Stimulated activated CD4-positive, alpha-beta T cell treated with anti-CD3 and anti-CD28 coated beads, Interleukin-12 subunit alpha, Interleukin-12 subunit beta, amount 100 ng/mL, for 24 hours (primary cell): ENCODE results near the gene RGS9BP.
"Not testable (repeated sequence)": the region's sequence is repeated elsewhere in the genome, so short reads cannot be mapped to it uniquely, and the experiment has no call there.

Experiments
- DNase-seq, 2 experiments: peaks; one replicate each; pipeline ENCODE4 v3.0.0-alpha.2; 2020; ENCODE audit warnings: low read depth in 2 of 2

The RGS9BP gene

DNA sequence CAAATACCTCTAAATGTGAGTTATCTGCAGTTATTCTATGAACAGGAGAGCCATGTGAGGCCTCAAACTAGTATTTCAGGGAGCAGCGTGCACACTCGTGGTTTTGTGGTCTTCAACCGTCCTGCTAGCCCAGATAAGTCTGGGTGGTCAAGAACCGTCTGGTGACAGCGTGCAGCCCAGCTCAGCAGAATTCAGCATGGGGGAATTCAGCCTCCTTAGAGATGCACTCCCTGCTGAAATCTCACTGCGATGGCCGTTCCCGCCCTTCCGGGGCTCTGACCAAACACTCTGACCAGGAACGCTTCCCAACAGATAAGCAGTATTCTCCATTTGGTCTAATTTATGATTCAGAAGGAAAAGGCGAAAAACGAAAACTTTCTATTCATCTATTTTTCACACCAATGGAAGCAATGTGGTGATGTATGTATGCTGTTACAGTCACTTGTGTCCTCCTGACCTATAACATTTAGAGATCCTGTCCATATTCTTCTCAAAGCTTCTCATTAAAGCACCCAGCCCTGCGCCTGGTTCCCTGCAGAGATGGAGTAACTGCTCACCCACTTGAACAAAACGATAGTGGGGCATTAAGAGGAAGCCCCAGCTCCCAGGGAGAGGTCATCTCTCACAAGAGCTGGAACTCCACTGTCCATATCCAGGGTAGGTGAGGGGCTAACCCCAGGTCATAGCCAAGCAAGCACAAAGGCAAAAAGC, 3.6 kb upstream of the RGS9BP start:
- no peak for DNase-seq

DNA sequence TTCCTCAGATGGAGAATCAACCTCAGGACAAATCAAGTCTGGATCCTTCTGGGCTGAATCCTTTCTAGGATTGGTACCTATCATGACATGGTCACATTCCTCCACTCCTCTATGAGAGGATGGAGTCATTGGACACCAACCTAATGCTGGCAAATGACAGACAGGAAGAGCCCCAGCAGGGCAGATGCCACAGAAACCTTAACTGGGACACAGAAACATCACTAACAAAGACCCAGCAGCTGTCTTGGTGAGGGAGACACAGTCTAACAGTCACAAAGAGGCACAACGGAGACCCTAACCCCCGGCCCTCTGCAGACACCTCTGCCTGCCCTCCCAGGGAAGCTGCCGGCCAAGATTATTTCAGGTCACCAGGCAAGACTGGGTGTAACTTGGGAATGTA, 2.8 kb upstream of the RGS9BP start:
- DNase-seq: no peak

DNA sequence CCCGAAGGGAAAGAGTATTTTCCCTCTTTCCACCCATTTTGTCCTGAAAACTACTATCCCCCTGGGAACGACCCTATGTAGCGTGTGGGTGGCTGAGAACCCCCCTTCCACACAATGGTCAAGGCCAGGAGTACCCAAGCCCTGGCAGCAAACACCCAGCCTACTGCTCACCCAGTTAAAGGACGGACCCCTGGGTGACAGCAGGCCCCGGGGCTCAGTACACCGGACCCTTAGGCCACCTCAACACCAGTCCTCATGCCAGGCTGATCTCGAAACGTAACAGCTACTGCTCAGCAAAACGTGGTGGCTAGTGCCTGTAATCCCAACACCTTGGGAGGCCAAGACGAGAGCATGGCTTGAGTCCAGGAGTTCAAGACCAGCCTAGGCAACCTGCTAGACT, 2.1 kb upstream of the RGS9BP start:
- no peak for DNase-seq

DNA sequence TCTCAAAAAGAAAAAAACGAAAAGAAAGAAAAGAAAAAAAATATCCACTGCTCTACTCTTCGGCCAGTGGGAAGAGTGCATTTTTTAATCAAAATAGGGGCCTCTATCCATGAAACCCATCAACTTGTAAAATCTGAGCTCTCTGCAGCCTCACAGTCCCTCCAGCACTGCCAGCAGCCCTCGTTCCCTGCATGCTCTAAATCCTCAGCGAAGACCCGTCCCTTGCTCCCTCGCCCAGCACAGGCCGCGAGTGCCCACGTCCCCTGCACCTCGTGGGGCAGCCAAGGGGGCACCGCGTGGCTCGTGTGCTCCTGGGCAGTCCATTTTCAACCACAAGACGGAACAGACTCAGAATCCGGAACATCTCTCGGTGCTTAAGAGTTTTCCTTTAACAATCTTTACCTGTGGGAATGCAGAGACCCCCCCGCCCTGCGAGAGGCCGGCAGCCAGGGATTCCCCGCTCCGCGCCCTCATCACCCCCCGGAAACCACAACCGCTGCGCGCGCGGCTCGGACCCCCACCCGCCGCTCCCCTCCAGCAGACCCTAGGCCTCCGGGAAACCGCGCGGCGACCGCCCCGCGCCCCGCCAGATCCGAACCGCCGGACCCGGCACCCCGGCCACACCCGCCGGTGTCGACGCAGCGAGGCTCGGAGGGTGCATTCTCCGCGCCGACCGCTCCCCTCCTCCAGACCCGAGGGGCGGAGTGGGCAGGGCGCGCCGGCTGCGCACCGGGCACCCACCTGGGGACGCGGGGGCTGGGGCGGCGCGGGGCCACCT, 1.3 kb upstream of the RGS9BP start:
- no peak for DNase-seq

DNA sequence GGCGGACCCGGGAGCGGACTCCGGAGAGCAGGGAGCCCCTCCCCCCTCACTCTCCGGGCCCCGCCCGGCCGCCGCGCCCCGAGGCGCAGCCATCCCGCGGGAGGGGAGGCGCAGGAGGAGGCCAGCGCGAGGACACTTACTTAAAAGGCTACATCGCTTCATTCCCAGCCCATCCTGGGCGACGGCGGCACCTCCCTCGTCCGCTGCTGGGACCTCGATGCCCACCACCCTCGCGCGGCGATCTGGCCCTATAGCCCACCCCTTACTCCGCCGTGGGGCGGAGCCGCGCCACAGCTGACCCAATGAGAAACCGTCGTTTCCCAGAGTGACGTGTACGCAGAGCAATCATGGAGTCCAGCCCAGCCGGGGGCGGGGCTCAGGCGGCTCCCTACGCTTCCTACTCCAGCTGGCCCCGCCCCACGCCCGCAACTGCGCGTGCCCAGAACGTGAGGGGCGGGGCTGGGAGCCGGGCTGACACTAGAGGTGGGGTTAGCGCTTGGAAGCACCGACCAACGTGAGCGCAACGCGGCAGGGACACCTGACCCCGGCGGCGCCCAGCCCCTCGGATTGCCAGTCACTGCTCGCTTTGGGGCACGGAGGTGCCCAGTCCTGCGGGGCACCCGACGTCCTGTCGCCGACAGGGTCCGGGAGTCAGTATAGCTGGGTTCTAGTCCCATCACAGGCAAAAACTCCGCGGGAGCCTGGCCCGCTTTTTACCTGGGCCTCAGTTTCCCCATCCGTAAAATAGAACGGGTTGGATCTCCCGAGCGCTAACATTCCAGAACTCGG, 523 bp upstream of the RGS9BP start, which contains the start of gene ANKRD27:
ANKRD27 (minus strand) TSS at position 250 of the 789 bp plus-strand sequence. CDS start 16,165 bp downstream, outside the sequence.
- peak; percentile 95 to 96 for DNase-seq

DNA sequence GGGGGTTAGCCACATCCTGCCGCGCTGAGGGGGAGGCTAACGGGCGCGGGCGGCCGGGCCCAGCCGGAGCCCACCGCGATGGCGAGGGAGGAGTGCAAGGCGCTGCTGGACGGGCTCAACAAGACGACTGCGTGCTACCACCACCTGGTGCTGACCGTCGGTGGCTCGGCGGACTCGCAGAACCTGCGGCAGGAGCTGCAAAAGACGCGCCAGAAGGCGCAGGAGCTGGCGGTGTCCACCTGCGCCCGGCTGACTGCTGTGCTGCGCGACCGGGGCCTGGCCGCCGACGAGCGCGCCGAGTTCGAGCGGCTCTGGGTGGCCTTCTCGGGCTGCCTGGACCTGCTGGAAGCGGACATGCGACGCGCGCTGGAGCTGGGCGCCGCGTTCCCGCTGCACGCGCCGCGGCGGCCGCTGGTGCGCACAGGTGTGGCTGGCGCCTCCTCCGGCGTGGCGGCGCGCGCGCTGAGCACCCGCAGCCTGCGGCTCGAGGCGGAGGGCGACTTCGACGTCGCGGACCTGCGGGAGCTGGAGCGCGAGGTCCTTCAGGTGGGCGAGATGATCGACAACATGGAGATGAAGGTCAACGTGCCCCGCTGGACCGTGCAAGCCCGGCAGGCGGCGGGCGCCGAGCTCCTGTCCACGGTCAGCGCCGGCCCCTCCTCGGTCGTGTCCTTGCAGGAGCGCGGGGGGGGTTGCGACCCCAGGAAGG, 692 bp downstream of the RGS9BP start:
- DNase-seq: no peak

DNA sequence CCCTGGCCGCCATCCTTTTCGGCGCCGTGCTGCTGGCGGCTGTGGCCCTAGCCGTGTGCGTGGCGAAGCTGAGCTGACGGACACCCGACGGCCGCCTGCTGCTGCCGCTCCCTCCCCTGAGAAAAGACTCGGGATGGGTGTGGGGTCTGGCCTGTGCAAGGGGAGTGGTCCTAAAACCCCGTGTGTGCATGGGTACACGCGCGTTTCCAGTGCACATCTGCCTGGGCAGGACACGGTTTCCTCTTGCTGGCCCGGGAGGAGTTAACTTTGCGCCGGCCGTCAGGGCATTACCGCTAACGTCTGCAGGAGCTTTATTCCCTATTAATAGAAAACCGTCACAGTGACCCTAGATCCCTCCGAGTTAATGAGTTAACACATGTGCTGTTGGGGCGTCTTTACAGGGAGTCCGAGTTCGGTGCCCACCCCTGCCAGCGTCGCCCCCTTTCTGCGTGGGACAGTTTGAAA, 1.3 kb downstream of the RGS9BP start:
- DNase-seq: no peak

DNA sequence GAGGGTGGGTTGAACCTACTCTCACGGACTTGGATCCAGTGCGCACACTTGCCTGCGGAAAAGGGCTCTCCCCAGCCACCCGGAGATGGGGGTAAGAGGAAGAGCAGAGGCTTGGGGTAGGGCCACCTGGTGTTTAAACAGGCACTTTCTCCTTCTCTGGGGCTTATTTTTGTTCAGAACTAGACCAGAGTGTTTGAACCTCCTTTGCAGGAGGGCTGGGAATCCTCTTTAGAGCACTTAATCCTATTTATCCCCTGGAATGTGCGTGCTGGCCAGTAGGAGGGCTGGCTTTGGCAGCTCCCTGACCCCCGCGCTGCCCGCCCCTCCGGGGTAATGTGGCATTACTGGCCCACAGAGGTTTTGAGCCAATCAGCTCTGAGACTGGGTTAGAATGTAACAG, 2.0 kb downstream of the RGS9BP start:
- no peak for DNase-seq

DNA sequence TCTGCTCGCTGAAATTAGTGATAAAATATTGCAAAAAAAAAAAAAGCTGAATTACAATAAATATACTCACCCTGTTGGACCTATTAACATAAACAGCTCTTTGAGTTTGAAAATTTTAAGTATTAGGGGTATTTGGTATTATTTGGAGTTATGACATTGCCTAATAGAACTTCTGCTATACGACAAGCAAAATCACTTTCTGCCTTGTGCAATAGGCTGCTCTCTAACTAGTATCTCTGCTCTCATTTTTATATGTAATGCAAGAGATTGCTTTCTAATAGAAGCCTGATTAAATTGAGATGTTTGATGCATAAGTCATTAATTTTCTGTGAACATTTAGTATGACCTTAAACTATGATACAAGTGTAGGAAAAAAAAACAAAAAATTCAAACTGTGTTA, 5.3 kb downstream of the RGS9BP start:
- DNase-seq: no peak

DNA sequence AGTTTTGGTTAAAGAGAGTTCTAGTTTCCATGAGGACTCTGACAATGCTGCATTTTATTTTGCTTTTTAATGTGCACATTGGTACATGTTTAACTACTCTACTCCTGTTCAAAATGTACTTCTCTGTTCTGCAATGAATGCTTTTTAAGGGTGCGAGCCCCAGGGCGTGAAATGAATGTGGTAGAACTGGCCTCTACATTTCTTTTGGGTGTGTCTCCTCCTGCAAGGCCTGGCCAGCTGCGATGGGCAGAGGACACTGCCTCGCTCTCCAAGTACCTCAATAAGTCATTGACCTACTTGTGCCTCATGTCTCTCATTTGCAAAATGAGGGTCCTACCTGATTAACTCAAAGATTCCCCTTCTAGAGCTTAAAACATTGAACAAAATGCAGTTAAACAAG, 6.7 kb downstream of the RGS9BP start:
- no peak for DNase-seq

DNA sequence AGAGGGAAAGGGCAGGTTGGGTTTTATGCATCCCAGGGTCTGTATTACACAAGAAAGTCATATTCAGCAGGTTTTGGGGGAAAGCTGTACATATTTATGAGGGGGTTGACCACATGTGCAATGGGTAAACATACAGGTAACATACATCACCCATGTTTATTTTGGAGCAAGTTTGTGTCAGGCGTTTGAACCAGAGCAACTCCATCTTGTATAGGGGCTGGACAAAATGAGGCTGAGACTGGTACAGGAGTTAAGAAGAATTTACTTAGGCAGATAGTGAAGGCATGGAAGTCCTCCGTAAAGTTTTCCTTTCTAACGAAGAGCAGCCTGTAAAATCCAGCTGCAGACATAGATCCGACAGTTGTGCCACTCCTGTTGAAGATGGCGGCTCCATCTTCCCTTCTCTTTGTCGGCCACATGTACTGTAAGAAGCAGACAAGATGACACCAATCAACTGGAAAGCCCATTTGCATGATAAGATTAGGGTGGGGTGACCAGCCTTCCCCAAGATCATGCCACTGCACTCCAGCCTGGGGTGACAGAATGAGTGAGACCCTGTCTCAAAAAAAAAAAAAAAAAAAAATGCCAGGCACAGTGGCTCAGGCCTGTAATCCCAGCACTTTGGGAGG, 11.3 kb downstream of the RGS9BP start:
- no peak for DNase-seq

DNA sequence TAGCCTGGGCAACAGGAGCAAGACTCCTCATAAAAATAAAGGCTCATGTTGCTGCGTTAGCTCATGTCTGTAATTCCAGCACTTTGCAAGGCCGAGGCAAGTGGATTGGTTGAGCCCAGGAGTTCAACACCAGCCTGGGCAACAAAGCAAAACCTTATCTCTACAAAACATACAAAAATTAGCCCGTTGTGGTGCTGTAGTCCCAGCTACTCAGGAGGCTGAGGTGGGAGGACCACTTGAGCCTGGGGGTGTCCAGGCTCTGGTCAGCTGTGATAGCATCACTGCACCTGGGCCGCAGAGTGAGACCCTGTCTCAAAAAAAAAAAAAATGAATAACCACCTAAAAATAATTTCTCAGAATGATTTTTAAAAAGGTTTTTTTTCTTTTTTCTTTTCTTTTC, 12.0 kb downstream of the RGS9BP start:
- no peak for DNase-seq

DNA sequence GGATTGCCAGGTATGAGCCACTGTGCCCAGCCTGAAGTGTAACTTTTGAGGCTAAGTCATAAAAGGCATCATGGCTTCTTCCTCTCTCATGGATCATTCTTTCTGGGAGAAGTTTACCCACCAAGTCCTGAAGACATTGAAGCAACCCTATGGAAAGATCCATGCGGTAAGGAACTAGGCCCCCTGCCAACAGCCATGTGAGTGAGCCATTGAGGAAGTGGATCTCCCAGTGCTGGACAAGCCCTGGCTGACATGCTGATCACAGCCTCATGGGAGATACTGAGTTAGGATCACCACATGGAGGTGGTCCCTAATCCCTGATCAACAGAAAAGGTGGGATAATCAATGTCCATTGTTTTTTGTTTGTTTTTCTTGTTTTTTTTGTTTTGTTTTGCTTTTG, 12.7 kb downstream of the RGS9BP start:
- no peak for DNase-seq

DNA sequence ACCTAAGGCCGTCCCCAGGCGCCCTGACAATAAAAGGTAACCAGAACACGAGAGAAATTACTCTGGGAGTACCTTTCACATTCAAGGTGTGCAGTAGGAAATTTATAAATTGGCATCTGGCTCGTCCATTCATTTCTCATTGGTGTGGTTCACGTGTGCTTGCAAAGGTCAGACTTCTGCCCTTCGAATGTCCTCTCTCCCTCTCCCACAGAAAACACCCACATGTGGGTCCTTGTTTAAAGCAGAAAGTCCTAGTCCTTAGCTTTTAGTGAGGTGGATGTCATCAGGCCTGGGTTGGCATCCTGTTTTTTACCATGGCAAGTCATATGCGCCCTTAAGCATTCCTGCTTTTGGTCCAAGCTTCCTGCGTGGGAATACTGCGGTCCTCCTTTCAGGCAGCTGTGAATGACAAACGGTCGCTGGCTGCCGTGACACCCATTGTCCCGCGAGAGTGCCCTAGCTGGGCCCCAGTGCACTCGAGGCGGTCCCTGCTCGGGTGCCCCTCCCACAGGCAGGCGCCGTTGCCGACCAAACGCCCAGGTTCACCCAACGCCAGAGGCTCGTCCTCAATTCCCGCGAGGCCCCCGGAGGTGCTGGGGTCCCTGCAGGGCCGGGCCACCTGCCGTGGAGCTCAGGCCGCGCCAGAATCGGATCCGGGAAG, 15.8 kb downstream of the RGS9BP start, which contains the start of gene NUDT19:
NUDT19 (plus strand) TSS at position 531 of the 661 bp plus-strand sequence. CDS start 140 bp downstream, outside the sequence.
- peak; percentile 64 to 78 for DNase-seq

DNA sequence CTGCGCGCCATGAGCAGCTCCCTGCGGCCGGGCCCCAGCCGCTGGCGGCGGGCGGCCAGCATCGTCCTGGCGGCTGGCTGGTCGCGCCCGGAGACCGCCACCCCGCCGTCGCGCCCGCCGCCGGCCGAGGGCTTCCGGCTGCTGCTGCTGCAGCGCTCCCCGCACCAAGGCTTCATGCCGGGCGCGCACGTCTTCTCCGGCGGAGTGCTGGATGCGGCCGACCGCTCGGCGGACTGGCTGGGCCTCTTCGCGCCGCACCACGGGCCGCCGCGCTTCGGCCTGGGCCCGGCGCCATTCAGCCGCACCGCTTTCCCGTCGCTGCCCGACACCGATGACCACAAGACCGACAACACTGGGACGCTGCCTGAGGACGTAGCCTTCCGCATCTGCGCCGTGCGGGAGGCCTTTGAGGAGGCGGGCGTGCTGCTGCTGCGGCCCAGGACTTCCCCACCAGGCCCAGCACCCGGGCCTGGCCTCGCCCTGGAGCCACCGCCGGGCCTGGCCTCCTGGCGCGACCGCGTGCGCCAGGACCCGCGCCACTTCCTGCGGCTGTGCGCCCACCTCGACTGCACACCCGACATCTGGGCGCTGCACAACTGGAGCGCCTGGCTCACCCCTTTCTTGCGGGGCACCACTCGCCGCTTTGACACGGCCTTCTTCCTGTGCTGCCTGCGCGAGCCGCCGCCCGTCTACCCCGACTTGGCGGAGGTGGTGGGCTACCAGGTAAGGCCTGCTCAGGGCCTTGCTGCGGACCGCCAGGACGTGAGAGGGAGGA, 16.5 kb downstream of the RGS9BP start:
- no peak for DNase-seq

DNA sequence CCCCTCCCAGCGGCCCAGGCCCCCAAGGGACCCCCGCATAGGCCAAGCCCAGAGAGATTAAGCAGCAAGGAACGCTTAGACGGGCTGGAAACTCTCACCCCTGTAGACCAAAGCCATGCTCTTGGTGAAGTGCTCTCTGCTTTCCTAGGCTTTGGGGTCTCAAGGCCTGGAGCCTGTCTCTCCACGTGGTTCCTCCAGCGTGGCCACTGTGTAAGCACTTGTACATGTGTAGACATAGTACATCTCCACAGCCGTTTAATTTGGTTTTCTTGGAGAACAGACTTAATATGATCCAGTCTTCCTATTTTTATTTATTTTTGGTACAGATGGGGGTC, 17.0 kb downstream of the RGS9BP start:
- no peak for DNase-seq

DNA sequence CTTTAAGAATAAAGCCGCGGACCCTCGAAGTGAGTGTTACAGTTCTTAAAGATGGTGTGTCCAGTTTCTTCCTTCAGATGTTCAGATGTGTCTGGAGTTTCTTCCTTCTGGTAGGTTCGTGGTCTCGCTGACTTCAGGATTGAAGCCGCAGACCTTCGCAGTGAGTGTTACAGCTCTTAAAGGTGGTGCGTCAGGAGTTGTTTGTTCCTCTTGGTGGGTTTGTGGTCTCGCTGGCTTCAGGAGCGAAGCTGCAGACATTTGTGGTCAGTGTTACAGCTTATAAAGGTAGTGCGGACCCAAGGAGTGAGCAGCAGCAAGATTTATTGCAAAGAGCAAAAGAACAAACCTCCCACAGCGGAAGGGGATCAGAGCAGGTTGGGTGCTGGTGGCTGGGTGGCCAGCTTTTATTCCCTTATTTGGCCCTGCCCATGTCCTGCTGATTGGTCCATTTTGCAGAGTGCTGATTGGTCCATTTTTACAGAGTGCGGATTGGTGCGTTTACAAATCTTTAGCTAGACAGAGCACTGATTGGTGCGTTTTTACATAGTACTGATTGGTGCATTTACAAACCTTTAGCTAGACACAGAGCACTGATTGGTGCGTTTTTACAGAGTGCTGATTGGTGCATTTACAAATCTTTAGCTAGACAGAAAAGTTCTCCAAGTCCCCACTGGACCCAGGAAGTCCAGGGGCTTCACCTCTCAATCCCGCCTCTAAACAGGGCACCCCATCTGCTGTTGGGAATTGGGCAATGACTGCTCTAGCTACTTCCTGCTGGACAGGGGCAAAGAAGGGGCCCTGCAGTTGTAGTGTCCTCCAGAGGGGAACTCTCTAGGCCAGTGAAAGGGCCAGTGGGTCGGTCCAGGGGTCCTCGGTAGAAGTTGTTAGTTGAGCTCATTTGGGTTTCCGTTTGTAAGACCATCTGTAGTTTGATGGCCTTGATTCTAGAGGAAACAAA, 17.8 kb downstream of the RGS9BP start:
- not testable (repeated sequence) for DNase-seq

DNA sequence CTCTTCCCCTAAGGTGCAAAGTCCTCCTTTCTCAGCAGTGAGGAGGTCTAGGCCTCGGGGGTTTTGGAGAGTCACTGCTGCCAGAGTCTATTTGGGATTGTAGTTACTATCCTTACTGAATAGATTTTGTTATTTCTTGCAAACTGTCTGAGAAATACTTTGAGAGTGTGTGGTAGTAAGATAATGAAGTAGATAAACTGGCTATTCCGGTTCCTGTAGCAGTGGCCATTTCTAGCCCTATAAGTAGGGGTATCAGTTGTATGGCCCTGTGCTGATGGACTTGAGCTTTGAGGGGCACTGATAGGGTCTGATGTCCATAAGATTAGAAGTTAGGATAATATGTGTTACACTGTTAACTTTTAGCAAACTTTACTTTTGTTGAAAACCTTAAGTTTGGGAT, 18.7 kb downstream of the RGS9BP start:
- DNase-seq: not testable (repeated sequence)

DNA sequence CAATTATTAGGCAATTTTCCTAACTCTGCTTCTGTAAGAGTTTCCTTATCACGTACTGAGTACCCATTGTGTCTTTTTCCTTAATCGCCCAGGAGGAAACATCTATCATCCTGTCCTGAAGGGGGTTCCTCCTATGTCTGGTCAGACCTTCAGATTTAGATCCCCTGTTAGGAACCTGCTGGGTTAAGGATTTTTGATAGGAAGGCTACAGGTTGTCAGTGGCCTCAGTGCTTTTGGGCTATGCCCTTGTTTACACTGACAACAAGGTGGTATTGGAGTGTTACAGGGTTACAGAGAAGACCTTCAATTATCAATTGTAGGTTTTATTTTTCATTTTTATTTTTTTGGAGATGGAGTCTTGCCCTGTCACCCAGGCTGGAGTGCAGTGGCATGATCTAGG, 19.2 kb downstream of the RGS9BP start:
- DNase-seq: not testable (repeated sequence)
